Astrocyte of the hippocampus (primary cell): Measurements from ENCODE around the gene RPS3.

ENCODE experiments used
- DNase-seq: peaks from one replicate; pipeline ENCODE4 v3.0.0; 2011; ENCODE audit warnings: low read depth, low spot score

RPS3 gene

GRCh38 chr11:75413864-75414263, 14.5 kb downstream of the RPS3 start:
- no peak for DNase-seq

GRCh38 chr11:75420224-75421034, 21.1 kb downstream of the RPS3 start:
- DNase-seq = no peak

GRCh38 chr11:75421035-75421602, 21.8 kb downstream of the RPS3 start:
- no peak for DNase-seq

GRCh38 chr11:75421902-75422247, 22.6 kb downstream of the RPS3 start:
- no peak for DNase-seq

- DNase-seq = no peak
Measured at GRCh38 chr11:75422248-75423231, 23.2 kb downstream of the RPS3 start.

- DNase-seq = no peak
Measured at GRCh38 chr11:75423721-75424120, 24.4 kb downstream of the RPS3 start.

GRCh38 chr11:75424396-75424795, 25.1 kb downstream of the RPS3 start:
- peak; percentile 43 for DNase-seq

GRCh38 chr11:75425422-75425821, 26.1 kb downstream of the RPS3 start:
- DNase-seq = no peak

- DNase-seq = no peak
Measured at GRCh38 chr11:75426720-75427086, 27.4 kb downstream of the RPS3 start.

- DNase-seq = no peak
Measured at GRCh38 chr11:75427181-75427580, 27.9 kb downstream of the RPS3 start.

- peak; percentile 95 for DNase-seq
Measured at GRCh38 chr11:75428281-75428724, 29.0 kb downstream of the RPS3 start.

- no peak for DNase-seq
Measured at GRCh38 chr11:75428989-75429640, 29.8 kb downstream of the RPS3 start.

GRCh38 chr11:75429641-75429901, 30.3 kb downstream of the RPS3 start:
- DNase-seq = no peak

GRCh38 chr11:75429902-75430713, 30.8 kb downstream of the RPS3 start:
- peak; percentile 88 for DNase-seq

- DNase-seq = no peak
Measured at GRCh38 chr11:75430714-75431532, 31.6 kb downstream of the RPS3 start.

GRCh38 chr11:75431533-75432525, 32.5 kb downstream of the RPS3 start:
- DNase-seq = no peak

GRCh38 chr11:75432911-75433321, 33.6 kb downstream of the RPS3 start, which contains the start of gene KLHL35:
TSS of gene KLHL35 (minus strand) at chr11:75433203. CDS start at chr11:75430629, 2,574 bp downstream.
- DNase-seq = peak; percentile 41

GRCh38 chr11:75433443-75433842, 34.1 kb downstream of the RPS3 start:
- DNase-seq = no peak

GRCh38 chr11:75434051-75434450, 34.7 kb downstream of the RPS3 start:
- DNase-seq = no peak
